GM21367 (cell line): ENCODE results near the gene MRPL37.
"Not testable (repeated sequence)": the region's sequence is repeated elsewhere in the genome, so short reads cannot be mapped to it uniquely, and the experiment has no call there.

Source experiments
- ATAC-seq: cut with Tn5 transposase; IDR thresholded peaks from one replicate; pipeline ENCODE4 v1.9.1; 2021; ENCODE audit not compliant: unreplicated experiment

MRPL37 gene

DNA sequence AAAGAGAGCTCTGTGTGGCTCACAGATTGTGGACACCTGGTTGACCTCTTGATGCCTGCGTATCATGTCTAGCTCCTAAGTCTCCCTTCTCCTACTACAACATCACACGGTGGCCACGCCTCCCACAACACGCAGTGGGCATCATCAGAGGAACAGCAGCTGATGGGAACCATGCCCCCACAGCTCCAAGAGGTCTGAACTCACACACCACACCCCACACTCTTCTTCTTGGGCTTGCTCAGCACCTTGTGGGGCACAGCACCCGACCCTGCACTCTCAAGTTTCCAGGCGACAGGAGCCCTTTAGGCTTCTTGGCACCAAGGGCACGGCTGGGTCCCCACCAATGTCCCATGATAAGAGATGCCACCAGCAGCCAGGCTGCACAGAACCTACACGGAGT is 28.4 kb upstream of the MRPL37 start:
- no peak for ATAC-seq

DNA sequence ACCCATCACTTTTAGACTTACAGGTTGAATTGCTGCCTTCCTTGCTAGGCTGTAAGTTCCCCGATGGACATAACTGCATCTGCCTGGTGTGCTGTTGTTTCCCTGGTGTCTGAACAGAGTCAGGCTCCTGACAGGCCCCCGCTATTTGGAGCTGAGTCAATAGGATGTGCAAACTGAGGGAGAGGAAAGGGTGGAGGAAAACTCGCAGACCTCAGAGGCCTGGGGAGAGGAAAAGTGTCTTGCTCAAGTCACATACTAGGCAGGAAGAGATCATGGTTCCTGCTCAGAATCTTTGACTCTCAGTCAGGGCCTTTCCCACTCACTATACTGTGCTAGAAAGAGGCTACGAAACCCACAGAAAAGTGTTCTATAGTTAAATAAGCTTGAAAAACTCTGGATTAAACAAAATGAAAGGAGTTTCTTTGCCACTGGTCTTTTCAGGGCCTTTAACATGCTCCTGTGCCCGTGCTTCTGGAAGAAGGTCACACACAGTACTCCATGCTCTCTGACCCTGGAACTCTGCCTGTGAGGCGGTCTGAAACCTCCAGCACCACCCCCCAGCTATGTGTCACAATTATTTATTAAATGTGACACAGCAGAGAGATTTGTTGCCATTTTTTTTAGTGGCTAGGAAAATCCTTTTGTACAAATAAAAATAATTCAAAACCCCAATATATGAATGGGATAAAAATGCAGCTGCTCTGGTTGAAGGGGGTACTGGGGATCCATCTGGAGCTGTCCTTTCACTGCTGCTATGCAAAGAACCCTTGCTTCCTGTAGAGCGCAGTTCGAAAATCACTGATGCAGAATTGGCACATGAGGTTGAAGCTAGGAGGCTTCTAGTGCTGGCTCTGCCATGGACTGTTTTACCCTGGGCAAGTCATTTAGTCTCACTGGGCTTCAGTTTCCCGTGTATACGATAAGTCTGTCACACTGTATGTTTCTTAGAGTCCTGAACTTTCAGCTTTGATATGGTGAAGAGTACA is 27.1 kb upstream of the MRPL37 start:
- no peak for ATAC-seq

DNA sequence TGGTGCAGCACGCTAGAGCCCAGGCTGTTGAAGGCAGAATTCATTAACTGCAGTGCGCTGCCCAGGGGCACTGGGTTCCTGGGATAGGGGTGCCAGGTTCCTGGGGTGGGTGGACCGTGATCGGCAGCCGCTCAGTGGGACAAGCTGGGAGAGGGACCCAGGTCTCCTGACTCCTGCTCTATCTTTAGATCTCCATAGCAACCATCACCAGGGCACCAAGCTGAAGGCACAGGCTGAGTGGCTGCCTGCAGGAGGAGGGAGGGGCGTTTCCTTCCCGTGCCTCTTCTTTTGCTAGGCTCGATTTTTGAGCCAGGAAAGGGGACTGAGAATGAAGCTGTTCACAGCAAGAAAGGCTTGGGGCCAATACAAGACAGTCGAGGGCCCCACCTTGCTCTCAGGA is 26.3 kb upstream of the MRPL37 start:
- ATAC-seq, result no peak

DNA sequence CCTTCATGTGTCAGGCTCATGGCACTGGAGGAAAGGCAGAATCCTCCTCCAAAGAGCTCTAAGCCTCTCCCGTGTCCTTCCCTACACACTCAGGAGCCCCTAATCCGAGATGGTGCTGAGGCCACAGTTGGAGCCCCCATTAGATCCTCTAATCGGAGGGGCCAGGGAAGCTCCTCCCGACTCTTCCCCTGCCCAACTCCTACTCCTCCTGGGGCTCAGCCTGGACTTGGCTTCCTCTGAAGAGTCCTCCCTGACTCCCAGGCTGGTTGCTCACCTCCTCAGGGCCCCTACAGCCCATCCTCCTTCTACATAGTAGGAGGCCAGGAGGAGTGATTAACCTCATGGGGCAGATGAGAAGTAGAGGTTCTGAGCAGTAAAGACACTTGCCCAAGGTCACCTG is 25.9 kb upstream of the MRPL37 start:
- no peak for ATAC-seq

DNA sequence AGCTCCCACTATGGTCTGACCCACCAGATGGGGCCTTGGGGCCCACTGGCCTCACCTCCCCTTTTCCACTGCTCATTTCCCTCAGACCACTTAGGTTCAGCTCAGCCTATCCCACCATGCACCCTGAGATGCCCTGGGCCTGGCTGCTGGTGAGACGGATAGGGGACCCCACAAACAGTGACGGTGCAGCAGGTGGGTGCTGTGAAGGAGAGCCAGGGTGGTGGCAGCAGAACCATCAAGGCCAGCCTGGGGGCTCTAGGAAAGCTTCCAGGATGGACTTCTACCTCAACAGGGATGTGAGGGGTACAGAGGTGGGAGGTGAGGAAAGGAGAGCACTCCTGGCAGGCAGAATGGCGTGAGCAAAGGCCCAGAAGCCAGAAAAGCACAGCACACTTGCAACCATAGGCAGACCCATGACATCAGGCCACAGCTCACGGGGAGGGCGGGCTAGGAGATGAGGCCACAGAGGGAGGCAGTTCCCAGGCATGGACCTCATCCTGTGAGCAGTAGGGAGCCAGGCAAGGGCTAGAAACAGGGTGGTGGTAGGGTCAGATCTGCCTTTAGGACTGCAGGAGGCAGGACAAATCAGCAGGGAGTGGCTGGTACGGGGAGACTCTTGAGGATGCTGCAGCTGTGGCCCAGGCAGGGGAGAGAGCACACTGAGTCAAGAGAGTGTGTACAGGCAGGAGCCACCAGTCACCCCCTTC is 23.2 kb upstream of the MRPL37 start:
- ATAC-seq, result no peak

DNA sequence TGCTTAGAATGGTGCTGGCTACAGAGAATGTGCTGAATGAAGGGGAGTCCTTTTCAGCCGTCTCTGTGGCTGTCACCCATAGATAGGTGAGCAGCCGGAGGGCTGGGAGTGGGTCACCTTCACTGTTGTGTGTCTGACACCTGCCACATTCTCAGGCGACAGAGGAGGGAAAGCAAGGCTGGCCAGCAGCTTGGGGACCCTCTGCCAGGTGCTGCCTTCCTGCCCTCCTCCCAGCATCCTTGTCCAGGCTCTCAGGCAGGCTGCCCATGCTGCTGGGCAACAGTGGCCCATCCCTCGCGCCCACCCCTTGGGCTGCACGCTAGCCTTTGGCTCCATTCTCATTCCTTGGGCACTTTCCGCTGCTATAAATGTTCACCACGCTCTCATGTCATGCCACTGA is 22.2 kb upstream of the MRPL37 start:
- ATAC-seq, result no peak

DNA sequence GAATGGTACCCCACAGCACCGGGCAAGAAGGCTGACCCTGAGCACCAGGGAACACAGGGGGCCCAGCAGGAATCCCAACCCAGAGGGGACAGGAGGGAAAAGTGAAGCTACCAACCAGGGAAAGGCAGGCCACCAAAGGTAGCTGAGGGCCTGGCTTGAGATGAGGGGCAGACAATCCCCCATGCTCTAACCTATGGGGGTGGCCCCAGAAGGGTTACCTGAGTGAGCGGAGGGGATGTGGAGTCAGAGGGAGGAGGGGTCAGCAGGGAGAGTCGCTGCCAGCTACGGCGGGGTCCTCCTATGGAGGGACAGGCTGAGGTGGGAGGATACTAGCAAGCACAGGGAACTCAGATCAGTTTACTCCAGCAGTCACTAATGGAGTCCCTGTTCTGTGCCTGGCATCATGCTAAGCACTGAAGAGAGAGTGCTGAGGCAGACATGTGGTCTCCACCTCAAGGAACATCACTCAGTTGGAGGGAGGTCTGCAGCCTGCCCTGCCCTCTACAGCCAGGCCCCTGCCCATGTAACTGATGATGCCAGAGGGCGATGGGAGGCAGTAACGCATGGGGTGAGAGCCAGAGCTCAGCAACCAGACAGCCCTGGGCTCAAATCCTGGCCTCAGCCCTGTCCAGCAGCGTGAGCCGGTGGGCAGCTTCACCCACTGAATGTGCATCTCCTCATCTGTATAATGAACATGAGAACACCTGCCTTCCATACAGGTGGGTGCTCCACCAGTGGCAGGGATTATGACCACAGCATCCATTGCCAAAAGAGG is 21.5 kb upstream of the MRPL37 start:
- no peak for ATAC-seq

DNA sequence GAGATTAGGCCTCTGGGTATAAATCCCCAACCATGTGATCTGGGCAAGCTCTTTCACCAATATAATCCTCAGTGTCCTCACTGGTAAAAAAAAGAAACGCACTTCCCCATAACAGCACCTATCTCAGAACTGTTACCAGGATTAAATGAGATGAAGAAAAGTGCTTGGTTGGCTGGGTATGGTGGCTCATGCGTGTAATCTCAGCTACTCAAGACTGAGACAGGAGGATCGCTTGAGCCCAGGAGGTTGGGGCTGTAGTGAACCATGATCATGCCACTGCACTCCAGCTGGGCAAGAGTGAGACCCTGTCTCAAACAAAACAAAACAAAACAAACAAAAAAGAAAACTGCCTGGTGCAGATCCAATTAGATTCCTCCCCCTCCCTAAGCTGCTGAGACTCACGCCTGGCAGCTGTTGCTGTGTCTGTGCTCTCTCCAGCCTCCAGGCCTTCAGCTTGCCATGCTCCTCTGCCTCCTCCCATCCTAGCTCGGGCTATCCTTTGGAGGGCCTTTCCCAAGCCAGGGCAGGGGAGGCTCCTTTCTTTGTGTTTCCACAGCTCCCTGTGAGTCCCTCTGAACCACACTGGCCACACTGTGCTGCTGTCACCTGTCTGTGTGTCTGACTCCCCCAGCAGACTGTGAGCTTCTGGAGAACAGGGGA is 19.1 kb upstream of the MRPL37 start:
- ATAC-seq, result no peak

DNA sequence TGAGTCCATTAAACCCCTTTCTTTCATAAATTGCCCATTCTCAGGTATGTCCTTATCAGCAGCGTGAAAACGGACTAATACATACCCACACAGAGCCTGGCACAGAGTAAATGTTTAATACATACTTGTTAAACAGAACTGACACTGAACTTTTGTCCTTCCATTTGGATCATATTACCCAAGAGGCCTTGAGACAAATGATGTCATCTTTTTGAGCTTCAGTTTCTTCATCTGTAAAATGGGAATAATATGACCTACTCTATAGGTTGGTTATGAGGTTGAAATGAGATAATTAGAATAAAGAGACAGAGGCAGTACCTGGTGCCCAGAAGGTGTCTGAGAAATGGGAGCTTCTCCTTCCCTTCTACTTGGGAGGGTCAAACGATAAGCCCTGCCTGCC is 13.9 kb upstream of the MRPL37 start:
- ATAC-seq, result no peak

DNA sequence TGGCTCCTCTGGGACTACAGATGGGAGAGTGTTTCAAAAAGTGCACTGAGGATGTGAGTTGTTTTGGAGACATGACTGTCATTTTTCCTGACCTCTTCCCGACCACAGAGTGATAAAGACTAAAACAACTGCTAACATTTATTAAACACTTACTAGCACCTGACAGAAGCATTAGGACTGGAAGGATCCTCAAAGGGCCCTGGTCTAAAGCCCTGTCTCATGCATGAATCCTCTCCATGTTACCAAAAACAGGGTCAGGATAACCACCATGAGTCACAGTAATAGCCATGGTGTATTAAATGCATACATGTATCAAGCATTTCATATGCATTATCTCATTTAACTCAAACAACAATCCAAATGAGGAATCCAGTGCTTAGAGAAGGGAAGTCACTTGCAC is 11.7 kb upstream of the MRPL37 start:
- no peak for ATAC-seq

DNA sequence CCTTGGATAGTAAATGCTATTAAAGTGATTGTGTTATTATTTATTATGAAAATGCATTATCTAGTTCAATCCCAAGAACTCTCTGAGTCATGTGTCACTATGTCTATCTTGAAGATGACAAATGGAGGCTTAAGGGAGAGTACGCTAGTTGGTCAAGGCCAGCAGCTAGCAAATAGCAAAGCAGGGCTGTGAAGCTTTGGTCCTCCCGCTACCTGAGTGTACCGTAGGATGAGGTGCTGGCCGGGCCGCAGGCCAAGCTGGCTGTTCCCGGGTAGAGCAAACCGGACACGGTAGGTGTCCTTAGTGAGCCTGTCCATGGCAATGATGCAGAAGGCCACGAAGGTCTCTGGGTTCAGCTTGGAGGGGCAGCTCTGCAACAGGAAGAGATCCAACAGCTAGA is 9.4 kb upstream of the MRPL37 start:
- ATAC-seq, result no peak

DNA sequence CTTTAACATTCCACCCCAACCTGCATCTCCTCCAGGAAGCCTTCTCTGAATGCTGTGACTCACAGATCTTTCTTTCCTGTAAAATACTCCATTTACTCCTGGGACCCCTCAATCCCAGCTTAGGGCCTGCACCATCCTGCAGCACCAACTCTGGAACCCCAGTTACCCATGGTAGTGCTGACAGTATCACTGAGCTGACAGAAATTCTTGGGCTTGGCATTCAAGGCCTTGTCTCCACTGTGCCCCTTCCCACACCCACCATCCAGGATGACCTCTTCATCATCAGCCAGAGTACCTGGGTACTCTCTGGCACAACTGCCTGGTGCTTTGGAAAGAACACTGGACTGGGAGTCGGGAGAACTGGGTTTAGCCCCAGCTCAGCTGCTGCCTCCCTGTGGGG is 8.4 kb upstream of the MRPL37 start:
- no peak for ATAC-seq

DNA sequence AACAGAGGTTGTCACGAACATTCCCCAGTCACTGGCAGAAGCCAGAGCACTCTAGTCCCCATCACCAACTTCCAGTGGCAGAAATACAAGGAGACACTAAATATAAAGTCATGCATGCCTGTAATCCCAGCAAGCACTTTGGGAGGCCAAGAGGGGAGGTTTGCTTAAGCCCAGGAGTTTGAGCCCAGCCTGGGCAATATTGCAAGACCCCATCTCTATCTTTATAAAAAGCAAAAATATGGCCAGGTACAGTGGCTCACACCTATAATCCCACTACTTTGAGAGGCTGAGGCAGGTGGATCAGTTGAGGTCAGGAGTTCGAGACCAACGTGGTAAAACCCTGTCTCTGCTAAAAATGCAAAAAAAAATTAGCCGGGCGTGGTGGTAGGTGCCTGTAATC is 6.5 kb upstream of the MRPL37 start:
- no peak for ATAC-seq

DNA sequence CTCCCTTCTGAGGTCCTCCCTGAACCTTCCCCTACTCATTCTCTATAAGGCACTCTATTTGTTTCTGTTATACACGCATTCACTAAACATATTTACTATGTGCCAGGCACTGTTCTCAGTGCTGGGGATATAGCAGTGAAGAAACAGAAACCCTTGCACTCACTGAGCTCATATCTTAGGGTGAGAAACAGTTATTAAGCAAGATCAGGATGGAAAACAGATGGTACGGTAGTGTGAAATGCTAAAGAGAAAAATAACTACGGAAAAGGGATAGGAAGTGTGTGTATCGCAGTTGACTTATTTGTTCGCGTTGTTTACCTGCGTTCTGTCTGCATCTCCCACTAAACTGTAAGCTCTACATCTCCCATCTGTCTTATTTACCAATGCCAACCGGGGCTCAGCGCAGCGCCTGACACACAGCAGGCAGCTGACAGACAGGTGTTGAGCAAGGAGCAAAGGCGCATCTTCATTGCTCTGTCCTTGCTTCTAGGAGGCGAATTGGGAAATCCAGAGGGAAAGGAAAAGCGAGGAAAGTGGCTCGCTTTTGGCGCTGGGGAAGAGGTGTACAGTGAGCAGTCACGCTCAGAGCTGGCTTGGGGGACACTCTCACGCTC is 709 bp upstream of the MRPL37 start:
- ATAC-seq, result no peak

DNA sequence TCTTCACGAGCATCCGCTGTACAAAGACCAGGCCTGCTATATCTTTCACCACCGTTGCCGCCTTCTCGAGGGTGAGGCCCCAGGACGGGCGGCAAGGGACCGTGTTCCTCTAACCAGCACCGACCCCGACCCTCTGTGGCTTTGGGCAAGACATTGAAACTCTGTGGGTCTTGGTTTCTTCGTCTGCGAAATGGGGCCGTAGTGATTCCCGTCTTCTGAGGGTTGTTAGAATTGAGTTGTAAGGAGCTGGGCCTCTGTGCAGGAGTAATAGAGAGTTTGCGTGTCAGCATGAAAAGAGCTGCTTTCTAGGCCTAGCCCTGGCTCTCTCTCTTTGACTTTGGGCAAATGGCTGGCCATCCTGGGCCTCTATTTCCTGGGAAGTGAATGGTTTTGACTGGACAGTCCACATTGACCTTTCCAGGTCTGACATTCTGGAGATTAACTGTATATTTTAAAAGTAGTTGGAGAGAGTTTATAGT is 591 bp downstream of the MRPL37 start:
- peak; percentile 7 for ATAC-seq

DNA sequence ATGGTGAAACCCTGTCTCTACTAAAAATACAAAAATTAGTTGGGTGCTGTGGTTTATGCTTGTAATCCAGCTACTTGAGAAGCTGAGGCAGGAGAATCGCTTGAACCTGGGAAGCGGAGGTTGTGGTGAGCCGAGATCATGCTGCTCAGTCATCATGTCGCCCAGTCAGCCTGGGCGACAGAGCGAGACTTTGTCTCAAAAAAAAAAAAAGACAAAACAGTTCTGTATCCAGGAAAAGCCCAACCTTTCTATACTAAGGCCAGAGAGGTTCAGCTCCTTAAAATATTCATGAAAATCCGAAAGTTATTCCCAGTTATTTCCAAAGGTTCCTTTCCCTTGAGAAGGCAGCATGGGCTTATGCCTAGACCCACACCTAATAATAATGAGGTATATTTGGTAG is 4.2 kb downstream of the MRPL37 start:
- ATAC-seq, result no peak

DNA sequence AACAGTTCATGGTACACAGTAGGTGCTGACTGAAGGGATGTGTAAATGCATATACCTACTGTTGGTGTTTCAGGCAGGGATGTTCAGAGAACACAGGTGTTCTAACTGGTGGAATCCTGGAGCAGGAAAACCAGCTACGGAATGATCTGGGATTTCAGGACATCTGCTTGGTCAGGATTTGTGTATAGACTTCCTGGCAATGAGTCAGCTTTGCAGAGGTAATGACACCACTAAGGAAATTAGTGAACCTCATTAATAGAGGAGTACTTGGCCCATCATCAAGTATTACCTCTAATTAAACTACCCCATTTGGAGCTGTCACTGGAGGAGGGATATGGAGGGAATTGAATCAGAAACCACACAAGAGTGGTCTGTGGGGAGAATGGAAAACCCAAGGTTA is 7.3 kb downstream of the MRPL37 start:
- ATAC-seq, result no peak

DNA sequence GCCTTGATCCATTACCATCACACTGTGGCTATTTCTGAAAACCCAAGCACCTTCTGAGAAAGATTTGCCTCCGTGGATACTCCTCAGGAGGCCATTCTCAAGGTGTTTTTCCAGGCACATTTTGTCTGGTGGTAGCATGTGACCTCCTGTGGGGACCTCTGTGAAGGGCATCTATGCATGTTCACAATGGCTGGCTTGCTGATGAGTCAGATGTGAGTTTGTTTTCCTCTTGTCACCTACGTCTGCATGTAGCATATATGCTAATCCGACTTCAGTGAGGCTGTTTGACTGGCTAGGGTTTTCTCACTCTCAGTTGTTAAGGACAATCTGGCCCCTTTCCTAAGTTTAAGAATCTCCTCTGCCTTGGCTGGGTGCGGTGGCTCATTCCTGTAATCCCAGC is 7.9 kb downstream of the MRPL37 start:
- not testable (repeated sequence) for ATAC-seq

DNA sequence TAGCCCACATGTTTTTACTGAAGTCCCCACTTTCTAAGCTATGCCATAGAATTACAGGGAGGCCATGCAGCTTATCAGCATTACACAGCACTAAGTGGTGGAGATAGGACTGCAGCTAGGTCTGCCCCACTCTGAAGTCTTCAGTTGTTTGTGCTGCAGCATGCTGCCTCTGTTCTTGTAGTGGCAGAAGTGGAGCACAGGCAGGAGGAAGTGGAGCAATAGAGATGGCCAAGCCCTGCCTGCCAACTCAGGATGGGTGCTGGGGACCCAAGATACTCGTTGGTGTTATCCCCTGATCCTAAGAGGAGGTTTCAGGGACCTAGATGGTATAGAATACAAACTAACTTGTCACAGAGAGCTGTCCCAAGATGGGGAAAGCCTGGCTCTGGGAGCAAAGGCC is 12.9 kb downstream of the MRPL37 start:
- ATAC-seq, result no peak

DNA sequence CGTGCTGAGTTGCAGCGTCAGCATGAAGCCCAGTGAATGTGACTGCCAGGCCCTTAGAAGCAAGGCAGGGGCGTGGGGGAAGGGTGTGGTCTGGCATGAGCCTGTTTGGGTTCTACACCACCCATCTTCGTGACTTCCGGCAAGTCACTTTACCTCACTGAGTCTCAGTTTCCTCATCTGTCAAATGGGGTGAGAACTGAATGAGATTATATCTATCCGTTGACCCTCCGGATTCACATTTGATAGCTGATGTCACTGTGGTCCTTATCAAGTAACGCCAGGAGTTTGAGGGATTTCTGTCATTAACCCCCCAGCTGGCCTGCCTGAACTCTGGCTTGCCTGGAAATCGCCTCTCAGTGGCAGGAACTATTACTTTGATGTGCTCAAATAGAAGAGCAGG is 15.6 kb downstream of the MRPL37 start:
- no peak for ATAC-seq
